GM12875 (cell line): ENCODE data around the gene TBXAS1.
A peak's percentile ranks its signal among the peaks of the same experiment; 100 is the strongest.

Experiments used
- H3K4me3 ChIP-seq: one replicate; pipeline ENCODE4 v1.5.1; 2011; ENCODE audit warnings: low read depth, low read length, control low read depth
- CTCF ChIP-seq: IDR thresholded peaks from 2 replicates; pipeline ENCODE4 v1.5.1; 2011; ENCODE audit warnings: low read depth, mild to moderate bottlenecking, control low read depth, inconsistent platforms, low read length, moderate library complexity, borderline replicate concordance; ENCODE audit not compliant: insufficient read depth

TBXAS1 gene

DNA sequence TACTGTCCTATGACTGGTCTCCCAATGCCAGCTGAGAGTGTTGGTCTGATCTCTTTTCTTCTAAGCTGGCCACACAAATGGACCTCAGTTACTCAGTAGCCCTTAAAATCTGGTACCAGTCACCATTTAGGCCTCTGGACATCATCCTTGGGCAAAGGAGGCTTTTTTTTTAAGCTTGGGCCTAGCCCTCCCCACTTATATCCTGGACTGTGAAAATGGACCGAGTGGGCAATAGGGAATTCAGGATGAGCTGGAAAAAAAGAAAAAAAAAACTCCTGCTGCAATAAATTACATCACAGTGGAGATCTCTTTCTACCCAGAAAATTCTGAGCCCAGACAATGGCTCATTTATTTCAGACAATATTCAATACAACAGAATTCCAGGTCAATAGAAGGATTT lies 165.3 kb downstream of the TBXAS1 start:
- no peak for TF ChIP-seq CTCF
- no peak overlapping the region for H3K4me3 ChIP-seq

- TF ChIP-seq CTCF: no peak
- H3K4me3 ChIP-seq: no peak overlapping the region
Observed at GRCh38 chr7:139995017-139995915, 166.2 kb downstream of the TBXAS1 start.

- TF ChIP-seq CTCF: no peak
- no peak overlapping the region for H3K4me3 ChIP-seq
Observed at GRCh38 chr7:139998572-139998971, 169.5 kb downstream of the TBXAS1 start.

GRCh38 chr7:139999516-139999915 lies 170.5 kb downstream of the TBXAS1 start:
- no peak overlapping the region for H3K4me3 ChIP-seq
- TF ChIP-seq CTCF: no peak

DNA sequence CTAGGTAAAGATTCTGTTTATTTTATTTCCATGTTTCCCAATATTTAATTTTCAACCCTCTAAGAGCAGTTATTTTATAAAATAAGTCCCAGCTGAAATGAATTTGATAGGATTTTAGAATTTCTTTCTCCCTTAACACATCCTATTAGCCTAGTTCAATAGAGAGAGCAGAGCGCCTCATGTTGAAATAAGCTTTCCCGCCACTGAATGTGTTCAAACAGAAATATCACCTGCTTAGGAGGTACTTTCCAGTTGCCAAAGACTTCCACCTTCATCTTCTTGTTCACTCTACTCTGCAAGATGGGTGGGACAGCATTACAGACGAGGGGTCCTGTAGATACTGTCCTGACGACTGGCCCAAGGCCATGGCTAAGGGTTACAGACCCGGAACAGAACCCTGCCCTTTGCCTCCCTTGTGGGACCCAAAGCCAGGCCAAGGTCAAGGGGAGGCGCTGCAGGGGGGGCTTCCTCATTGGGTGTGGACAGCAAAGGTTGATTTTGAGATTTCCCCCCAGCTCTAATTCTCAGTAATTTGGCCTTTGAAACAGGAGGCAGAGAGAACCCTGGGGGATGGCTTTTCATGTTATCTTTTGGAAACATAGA lies 171.7 kb downstream of the TBXAS1 start:
- H3K4me3 ChIP-seq: no peak overlapping the region
- TF ChIP-seq CTCF: no peak

- TF ChIP-seq CTCF: peak; percentile 47
- H3K4me3 ChIP-seq: no peak overlapping the region
Observed at GRCh38 chr7:140003913-140004382, 174.9 kb downstream of the TBXAS1 start.
